ENCODE measurements around the gene TSEN15.

The TSEN15 gene

GRCh38 chr1:184062640-184063286 lies 11.2 kb downstream of the TSEN15 start:
- TF ChIP-seq, protein P1, sequence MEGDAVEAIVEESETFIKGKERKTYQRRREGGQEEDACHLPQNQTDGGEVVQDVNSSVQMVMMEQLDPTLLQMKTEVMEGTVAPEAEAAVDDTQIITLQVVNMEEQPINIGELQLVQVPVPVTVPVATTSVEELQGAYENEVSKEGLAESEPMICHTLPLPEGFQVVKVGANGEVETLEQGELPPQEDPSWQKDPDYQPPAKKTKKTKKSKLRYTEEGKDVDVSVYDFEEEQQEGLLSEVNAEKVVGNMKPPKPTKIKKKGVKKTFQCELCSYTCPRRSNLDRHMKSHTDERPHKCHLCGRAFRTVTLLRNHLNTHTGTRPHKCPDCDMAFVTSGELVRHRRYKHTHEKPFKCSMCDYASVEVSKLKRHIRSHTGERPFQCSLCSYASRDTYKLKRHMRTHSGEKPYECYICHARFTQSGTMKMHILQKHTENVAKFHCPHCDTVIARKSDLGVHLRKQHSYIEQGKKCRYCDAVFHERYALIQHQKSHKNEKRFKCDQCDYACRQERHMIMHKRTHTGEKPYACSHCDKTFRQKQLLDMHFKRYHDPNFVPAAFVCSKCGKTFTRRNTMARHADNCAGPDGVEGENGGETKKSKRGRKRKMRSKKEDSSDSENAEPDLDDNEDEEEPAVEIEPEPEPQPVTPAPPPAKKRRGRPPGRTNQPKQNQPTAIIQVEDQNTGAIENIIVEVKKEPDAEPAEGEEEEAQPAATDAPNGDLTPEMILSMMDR (IDR thresholded peaks at IDR 0.05; ENCODE audit: low read depth, low read length) = no peak
- no peak for DNase-seq (ENCODE audit: extremely low read depth, low read depth)

DNA sequence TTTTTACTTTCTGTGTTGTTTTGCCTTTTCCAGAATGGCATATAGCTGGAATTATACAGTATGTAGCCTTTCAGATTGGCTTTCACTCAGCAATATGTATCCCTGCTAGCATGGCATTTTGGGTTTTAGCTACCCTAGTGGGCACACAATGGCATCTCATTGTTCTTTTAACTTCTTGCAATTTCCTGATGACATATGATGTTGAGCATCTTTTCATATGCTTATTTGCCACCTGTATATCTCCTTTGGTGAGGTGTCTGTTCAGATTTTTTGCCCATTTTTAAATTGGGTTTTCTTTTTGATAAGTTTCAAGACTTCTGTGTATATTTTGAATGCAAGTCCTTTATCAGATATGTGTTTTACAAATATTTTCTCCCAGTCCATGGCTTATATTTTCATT lies 14.0 kb downstream of the TSEN15 start:
- TF ChIP-seq, protein P1 (IDR thresholded peaks at IDR 0.05; ENCODE audit: low read depth, low read length) = no peak
- DNase-seq (ENCODE audit: extremely low read depth, low read depth) = no peak

- DNase-seq (ENCODE audit: extremely low read depth, low read depth) = no peak
- TF ChIP-seq, protein P1 (IDR thresholded peaks at IDR 0.05; ENCODE audit: low read depth, low read length) = no peak
Observed at GRCh38 chr1:184068354-184068753, 16.8 kb downstream of the TSEN15 start.

DNA sequence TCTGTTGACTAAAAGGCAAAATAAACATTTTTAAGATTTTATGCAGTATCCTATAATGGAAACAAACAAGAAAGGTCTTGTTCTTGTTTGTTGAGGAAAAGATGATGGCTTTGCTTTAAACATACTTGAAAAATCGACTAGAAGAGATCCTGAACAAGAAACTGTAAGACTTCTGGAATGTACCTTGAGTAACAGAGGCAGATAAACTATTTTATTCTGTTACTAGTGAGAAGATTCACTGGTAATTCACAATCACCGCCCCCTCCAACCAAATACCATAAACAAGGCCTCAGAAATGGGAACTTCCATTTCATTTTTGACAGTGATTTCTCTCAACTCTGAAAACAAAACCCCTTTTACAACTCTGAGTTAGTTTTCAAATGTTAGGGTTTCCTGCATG lies 18.1 kb downstream of the TSEN15 start:
- TF ChIP-seq, protein P1 (IDR thresholded peaks at IDR 0.05; ENCODE audit: low read depth, low read length) = no peak
- DNase-seq (ENCODE audit: extremely low read depth, low read depth) = no peak

DNA sequence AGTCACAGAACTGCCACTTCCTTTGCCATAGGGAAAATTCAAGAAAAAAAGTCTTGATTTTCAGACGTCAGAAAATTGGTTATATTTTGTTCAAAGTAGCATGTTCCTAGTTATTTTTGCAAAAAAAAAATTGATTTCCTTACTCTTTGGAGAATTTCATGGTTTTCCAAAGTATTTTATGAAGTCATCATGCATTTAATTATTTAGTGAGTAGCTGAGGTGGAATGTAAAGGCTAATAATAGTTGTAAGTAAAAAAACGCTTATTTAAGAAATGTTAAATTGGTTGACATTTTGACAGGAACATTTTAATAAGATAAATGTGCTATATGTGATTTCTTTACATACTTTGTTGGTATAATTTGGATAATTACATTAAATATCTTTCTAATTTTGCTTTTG lies 20.8 kb downstream of the TSEN15 start:
- TF ChIP-seq, protein P1 (IDR thresholded peaks at IDR 0.05; ENCODE audit: low read depth, low read length) = no peak

GRCh38 chr1:184074383-184074782 lies 22.9 kb downstream of the TSEN15 start:
- no peak for DNase-seq (ENCODE audit: extremely low read depth, low read depth)
- TF ChIP-seq, protein P1 (IDR thresholded peaks at IDR 0.05; ENCODE audit: low read depth, low read length) = no peak

More for the DNA sequence above, 20.8 kb downstream of the TSEN15 start:
- DNase-seq (ENCODE audit: extremely low read depth, low read depth) = no peak

DNA sequence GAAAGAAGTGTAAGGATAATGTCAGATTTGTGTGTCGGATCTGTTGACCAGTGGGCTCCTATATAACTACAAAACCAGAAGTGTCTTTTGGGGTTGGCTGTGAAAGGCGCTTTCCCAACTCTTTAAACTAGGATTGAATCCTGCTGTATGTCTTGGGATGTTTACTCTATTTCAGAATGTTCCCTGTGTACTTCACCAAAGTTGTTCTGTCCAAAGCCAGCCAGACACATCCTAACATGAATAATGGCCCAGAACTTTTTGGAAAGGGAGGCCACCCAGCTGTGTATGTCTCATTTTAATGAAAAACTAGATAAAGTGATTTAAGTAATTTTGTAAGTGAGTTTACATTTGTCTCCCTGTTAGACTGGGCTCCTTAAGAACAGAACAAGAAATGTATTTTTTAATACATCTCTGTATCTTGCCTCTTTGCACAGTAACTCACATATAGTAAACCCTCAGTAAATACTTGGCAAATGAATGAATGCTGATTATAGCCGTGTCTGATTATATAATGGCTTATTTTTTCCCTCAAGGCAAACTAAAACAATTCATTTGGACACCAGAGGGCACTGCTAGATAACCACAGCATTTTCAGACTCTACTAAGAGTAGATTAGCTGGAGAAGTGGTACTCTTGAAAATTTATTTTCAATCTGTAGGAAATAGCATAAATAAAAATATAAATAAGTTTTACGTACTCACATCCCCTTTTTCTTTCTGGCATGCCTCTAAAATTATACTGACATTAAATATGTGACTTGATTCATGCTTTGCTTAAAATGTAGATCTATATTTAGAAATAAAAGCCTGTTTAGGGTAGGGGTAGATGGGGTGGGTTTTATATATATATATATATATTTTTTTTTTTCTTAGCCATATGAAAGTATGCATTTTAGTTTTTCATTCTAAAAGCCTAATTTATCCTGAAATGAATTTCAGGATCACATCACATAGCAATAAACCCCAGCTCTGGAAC lies 23.8 kb downstream of the TSEN15 start:
- TF ChIP-seq, protein P1 (IDR thresholded peaks at IDR 0.05; ENCODE audit: low read depth, low read length) = peak; percentile 64

More for the DNA sequence above, 23.8 kb downstream of the TSEN15 start:
- peak; percentile 42 for DNase-seq (ENCODE audit: extremely low read depth, low read depth)

Measured in AG09319 (cell line).